ENCODE data around the gene ERICH4.

DNA sequence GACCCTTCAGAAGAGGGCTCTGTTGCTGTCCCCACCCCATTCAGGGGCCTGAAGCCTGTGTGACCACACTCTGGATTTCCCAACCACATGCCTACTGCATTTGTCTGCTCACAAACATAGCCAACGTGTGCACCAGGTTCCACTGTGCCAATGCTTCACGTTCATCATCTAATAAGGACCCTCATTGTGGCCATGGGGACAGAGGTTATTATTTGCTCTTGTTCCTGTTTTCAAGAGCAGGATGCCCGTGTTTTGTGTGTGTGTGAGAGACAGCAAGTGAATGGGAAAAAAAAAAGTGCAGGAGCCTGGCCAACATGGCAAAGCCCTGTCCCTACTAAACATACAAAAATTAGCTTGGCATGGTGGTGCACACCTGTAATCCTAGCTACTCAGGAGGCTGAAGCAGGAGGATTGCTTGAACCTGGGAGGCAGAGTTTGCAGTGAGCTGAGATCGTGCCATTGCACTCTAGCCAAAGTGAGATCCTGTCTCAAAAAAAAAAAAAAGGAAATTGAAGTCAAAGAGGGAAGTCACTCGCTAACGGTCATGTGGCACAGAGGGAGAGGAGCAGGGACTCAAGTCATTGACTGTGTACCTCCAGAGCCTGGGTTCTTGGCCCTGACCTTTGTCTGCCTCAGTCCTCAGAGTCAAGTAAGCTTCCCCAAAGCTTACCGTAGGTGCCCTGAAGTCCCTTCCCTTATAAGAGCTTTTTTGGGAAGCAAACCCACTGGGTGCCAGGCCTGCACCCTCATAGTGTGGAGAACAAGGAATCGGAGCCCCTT lies 22.7 kb upstream of the ERICH4 start:
- TF ChIP-seq CTCF (IDR thresholded peaks at IDR 0.05; ENCODE audit: insufficient read depth, low read depth, low read length) (no peak), EZH2 (IDR thresholded peaks at IDR 0.05; ENCODE audit: insufficient read depth, low read length) (no peak)
